Measurements from ENCODE around the gene PPM1L. TPM values are rescaled to one million over a fixed set of nuclear protein-coding genes. Genes with fewer than 3 reads are reported as not detected.

PPM1L gene
- total and polyA plus RNA-seq, 2 of the 13 experiments (the other 11 are each of a cell fraction or from before 2014, with no cell fraction given) = 0.22 to 1.4 TPM

- TF ChIP-seq HMGXB3 (CRISPR knock-in tag; IDR thresholded peaks at IDR 0.05; ENCODE audit: borderline replicate concordance) (0 out of 2 replicates have a peak, but pooled peaks have one; percentile 30), ZNF407 (CRISPR knock-in tag; IDR thresholded peaks at IDR 0.05; ENCODE audit: not compliant biosample characterization) (no peak), IKZF1 (IDR thresholded peaks at IDR 0.05) (no peak), XBP1 (CRISPR knock-in tag; IDR thresholded peaks at IDR 0.05) (no peak)
Measured at GRCh38 chr3:160921020-160921635, 165.1 kb downstream of the PPM1L start (continued).

All from HepG2 (cell line).